Breast epithelium (tissue), 3 donors: Measurements from ENCODE around the gene ELOVL5.

ENCODE experiments used
- CTCF ChIP-seq, 3 donors: fragments of 450-650 bp; IDR thresholded peaks; one replicate each; pipeline ENCODE4 v1.5.1; 2016 to 2017; ENCODE audit warnings: antibody characterized with exemption in 3 of 3, mild to moderate bottlenecking in 3 of 3, moderate library complexity in 3 of 3
- POLR2A ChIP-seq: fragments of 450-650 bp; IDR thresholded peaks from one replicate; pipeline ENCODE4 v1.6.1; 2016; ENCODE audit warnings: antibody characterized with exemption, mild to moderate bottlenecking, moderate library complexity
- POLR2AphosphoS5 ChIP-seq, 3 donors: sonication (generic); formaldehyde crosslinking; IDR thresholded peaks; one replicate each; pipeline ENCODE4 v1.6.1; 2017; ENCODE audit warnings: antibody characterized with exemption in 3 of 3

- no peak for TF ChIP-seq POLR2A
- no peak for TF ChIP-seq CTCF (IDR thresholded peaks at IDR 0.05)
- no peak for TF ChIP-seq POLR2AphosphoS5 (IDR thresholded peaks at IDR 0.05)
These were observed 84.4 kb downstream of the ELOVL5 start for GRCh38 chr6:53264337-53264736.
